GM21360 (cell line): ENCODE data around the gene SLC12A5.

ENCODE experiments used
- ATAC-seq: cut with Tn5 transposase; IDR thresholded peaks from one replicate; pipeline ENCODE4 v1.9.1; 2021; ENCODE audit warnings: mild to moderate bottlenecking, moderate library complexity; ENCODE audit not compliant: unreplicated experiment

SLC12A5 gene

GRCh38 chr20:46025376-46025783 lies 3.6 kb upstream of the SLC12A5 start:
- no peak for ATAC-seq

- no peak for ATAC-seq
Measured at GRCh38 chr20:46027245-46027853, 1.7 kb upstream of the SLC12A5 start.

DNA sequence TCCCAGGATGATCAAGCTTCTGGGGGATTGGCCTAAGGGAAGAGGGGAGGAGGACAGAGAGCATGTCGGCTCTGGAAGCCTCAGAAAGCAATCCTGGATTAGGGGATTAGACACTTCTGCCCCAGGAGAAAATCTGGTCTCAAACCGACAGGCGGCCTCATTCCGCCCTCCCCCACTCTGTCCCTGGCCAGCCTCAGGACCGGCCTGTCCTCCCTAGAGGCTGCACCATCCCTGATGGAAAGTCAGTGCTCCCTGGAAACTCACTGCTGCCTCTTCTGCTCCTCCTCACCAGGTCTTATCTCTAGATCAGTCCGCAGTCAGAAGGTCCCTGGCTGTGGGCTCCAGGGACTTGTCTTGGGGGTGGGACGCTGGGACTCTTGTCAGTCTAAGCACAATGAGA lies 905 bp upstream of the SLC12A5 start:
- no peak for ATAC-seq

GRCh38 chr20:46030284-46031013 lies 1.4 kb downstream of the SLC12A5 start:
- no peak for ATAC-seq

GRCh38 chr20:46031014-46031569 lies 2.1 kb downstream of the SLC12A5 start:
- ATAC-seq = no peak

DNA sequence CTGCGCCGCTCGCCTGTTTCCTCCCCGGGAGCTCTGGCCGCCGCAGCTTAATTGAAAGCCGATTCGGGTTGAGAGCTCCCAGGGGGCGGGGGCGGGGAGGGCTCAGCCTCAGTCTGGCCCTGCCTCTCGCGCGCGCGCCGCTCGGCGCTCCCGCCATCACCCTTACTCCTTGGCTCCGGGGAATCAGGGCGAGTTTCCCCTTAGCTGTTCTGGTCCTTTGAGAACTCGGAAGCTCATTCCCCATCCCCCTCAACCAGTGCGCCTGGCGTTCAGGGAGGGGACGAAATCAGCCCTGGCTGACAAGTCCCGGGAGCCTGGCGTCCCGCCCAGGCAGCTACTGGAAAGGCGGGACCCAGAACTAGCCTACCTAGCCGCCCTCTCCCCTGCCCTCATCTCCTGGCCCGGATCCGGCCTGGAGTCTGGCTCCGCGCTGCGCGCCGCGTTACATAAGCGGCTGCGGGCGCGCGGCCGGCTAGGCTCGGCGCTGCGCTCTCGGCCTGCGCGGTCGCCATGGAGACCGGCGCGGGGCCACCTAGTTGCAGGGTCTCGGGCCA lies 2.8 kb downstream of the SLC12A5 start:
- ATAC-seq = no peak

DNA sequence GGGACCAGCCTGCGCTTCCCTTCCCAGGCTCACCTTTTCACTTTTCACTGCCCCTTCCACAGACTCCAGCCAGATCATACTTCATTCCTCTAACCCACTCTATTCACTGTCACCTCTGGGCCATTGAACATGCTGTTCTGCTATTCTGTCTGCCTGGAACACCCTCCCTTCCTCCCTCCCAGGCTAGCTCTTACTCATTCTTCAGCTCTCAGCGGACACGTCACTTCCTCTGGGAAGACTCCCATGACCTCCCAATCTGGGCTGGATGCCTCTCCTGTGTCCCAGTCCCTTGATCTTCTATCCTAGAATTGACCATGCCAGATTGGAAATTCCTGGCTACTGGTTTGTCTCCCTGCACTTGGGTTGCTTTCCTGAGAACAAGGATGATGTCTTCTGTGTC lies 5.0 kb downstream of the SLC12A5 start:
- ATAC-seq = no peak

- ATAC-seq = no peak
Measured at GRCh38 chr20:46035253-46035652, 6.2 kb downstream of the SLC12A5 start.

- ATAC-seq = no peak
Measured at GRCh38 chr20:46035713-46036112, 6.7 kb downstream of the SLC12A5 start.

DNA sequence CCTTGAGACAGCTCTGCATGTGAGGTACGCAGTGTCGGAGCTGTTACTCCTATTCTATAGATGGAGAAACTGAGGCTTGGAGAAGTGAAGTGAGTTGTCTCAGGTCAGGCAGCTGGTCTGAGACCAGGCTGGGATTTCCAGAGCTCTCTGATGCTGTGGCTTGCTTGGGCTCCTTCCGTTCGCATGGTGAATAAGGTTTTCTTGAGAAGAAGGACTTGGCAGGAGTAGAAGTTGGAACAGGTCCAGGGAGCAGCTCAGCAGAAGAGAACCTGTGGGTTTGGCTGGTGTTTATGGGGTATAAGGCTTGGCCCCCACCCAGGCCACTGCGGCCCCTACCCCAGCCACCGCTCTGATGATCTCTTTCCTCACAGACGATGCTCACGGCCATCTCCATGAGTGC lies 7.4 kb downstream of the SLC12A5 start:
- no peak for ATAC-seq

GRCh38 chr20:46037036-46037435 lies 8.0 kb downstream of the SLC12A5 start:
- ATAC-seq = no peak

- ATAC-seq = no peak
Measured at GRCh38 chr20:46040902-46041535, 12.0 kb downstream of the SLC12A5 start.

DNA sequence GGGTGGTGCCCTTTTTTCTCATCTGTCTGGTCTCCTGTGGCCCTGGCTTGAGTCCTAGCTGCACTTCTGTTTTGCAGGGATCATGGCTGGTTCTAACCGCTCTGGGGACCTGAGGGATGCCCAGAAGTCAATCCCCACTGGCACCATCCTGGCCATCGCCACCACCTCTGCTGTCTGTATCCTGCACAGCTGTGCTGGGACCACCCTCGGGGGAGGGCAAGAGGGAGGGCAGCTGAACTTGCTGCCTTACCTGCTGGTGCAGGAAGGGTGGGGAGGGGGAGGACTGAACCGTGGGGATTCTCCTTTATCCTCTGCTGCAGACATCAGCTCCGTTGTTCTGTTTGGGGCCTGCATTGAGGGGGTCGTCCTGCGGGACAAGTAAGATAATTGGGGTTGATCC lies 14.5 kb downstream of the SLC12A5 start:
- no peak for ATAC-seq

DNA sequence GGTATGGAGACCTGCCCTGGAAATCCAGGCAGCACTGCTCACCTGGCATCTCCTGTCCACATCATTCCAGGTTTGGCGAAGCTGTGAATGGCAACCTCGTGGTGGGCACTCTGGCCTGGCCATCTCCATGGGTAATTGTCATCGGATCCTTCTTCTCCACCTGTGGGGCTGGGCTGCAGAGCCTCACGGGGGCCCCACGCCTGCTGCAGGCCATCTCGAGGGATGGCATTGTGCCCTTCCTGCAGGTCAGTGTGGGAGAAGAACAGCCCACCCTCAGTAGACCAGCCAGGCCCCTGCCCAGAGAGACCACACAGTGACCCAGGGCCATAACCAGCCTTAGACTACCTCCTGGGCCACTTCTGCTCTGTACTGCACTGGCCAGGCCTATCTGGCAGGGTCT lies 15.9 kb downstream of the SLC12A5 start:
- no peak for ATAC-seq

GRCh38 chr20:46046588-46047310 lies 17.7 kb downstream of the SLC12A5 start:
- no peak for ATAC-seq

DNA sequence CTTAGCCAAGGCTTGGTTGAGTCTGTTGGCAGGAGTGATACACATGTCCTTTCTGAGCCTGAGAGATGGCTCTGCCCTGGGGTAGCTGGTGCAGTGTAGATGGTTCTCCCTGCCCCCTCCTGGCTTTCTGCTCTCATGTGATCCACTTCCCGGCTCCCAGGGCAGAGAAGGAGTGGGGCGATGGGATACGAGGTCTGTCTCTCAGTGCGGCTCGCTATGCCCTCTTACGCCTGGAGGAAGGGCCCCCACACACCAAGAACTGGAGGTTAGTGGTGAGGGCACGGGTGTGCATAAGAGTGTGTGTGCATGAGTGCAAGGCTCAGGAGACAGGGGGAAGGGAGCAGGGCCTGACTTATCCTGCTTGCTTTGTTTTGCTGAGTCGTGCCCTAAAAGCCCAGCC lies 18.8 kb downstream of the SLC12A5 start:
- no peak for ATAC-seq

- no peak for ATAC-seq
Measured at GRCh38 chr20:46049190-46049589, 20.2 kb downstream of the SLC12A5 start.

DNA sequence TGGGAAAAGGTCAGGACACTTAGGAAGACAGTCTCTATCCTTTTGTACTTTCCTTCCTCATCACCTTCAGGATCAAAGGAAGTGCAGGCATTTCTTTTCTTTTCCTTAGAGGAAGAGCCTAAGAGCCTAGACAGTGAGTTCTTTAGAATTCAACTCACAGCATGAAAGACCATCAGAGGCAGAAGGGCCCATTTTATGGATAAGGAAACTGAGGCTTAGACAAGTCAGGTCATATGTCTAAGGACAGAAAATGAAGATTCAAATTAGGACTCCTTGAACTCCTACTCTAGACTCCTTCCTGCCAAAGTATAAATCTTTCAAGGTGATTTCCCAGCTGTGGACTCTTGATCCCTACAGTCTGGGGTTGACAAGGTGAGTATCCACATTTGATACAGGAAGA lies 20.8 kb downstream of the SLC12A5 start:
- no peak for ATAC-seq

GRCh38 chr20:46050444-46050843 lies 21.4 kb downstream of the SLC12A5 start:
- ATAC-seq = no peak

DNA sequence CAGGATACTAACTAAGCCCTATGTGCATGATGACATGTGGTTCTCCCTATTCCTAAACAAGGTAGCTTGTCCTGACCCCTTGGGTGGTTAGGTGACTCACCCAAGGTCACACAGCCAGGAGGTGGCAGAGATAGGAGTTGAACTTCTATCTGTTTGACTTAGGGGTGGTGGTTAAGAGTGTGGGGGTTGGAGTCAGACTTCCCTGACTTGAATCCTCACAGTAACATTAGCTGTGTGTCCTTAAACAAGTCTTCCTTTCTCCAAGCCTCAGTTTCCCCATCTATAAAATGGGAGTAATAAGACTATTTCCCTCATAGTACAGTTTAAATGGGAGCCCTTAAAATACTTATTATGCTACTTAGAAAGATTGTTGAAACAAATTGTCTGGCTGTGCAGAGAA lies 21.9 kb downstream of the SLC12A5 start:
- ATAC-seq = no peak
